MCF 10A (cell line): Measurements from ENCODE around the gene RCAN3. TPM values are rescaled to one million over a fixed set of nuclear protein-coding genes. Genes with fewer than 3 reads are reported as not detected.
"Not testable (repeated sequence)": the region's sequence is repeated elsewhere in the genome, so short reads cannot be mapped to it uniquely, and the experiment has no call there.

Experiments used
- BruUV-seq: library from RNA; stranded (reverse); fragments of 400-500 nt; replicated peaks from 2 replicates; lab custom pipeline; 2021; lab: Mats Ljungman, UMichigan
- CTCF ChIA-PET: fragments of 300-600 bp; sonication (Branson Sonifier 250); formaldehyde crosslinking; extraction: SDS; loops from one replicate; lab custom pipeline; 2021; ENCODE audit warnings: antibody characterized with exemption, inconsistent platforms; lab: Yijun Ruan, JAX
- POLR2A ChIA-PET: fragments of 300-600, 350-650 bp; sonication (Branson Sonifier 250); formaldehyde crosslinking; extraction: SDS; loops from one replicate; lab custom pipeline; 2020; ENCODE audit warnings: antibody characterized with exemption, inconsistent platforms; lab: Yijun Ruan, JAX
- DNase-seq: peaks from one replicate; pipeline ENCODE4 v3.0.0-alpha.2; 2018; ENCODE audit not compliant: unreplicated experiment
- H3K27ac Mint-ChIP-seq: one replicate; pipeline ENCODE4 v1.8.0; 2022; ENCODE audit warnings: mild to moderate bottlenecking, low read depth, mixed read lengths; ENCODE audit not compliant: unreplicated experiment
- H3K27me3 Mint-ChIP-seq: one replicate; pipeline ENCODE4 v1.8.0; 2022; ENCODE audit warnings: mixed read lengths; ENCODE audit not compliant: insufficient read depth, unreplicated experiment
- H3K36me3 Mint-ChIP-seq: one replicate; pipeline ENCODE4 v1.8.0; 2022; ENCODE audit warnings: mild to moderate bottlenecking, moderate library complexity, mixed read lengths; ENCODE audit not compliant: insufficient read depth, unreplicated experiment
- H3K4me1 Mint-ChIP-seq: one replicate; pipeline ENCODE4 v1.8.0; 2022; ENCODE audit warnings: mixed read lengths; ENCODE audit not compliant: insufficient read depth, unreplicated experiment
- H3K4me3 Mint-ChIP-seq: one replicate; pipeline ENCODE4 v1.8.0; 2022; ENCODE audit warnings: mild to moderate bottlenecking, moderate library complexity, mixed read lengths; ENCODE audit not compliant: unreplicated experiment
- H3K9me3 Mint-ChIP-seq: one replicate; pipeline ENCODE4 v1.8.0; 2022; ENCODE audit warnings: mixed read lengths; ENCODE audit not compliant: unreplicated experiment
- CTCF ChIP-seq: fragments of 200-600 bp; IDR thresholded peaks from one replicate; pipeline ENCODE4 v1.8.0; 2022; ENCODE audit warnings: antibody characterized with exemption, mild to moderate bottlenecking; ENCODE audit not compliant: unreplicated experiment
- intact Hi-C: fragments of 100-400 bp; cut with micrococcal nuclease; formaldehyde crosslinking; loops from 2 replicates; pipeline ENCODE4 v1.14.1; 2022
- total RNA-seq: library from RNA; stranded (reverse); gene quantifications from 2 replicates; pipeline ENCODE4 v1.2.3, GENCODE V29; 2022

Gene RCAN3
- total RNA-seq, 1 experiment from 2014 or later = 6.1 TPM

- H3K4me3 Mint-ChIP-seq = no peak overlapping the region
- intact Hi-C loops = no loop called here
- no peaks in the 10 kb centered on the region for H3K27me3 Mint-ChIP-seq
- H3K4me1 Mint-ChIP-seq = peaks cover 15% of the 10 kb centered on the region
- ChIA-PET CTCF (interaction anchor here (0.6 to 1.1 kb wide), 6 partner anchors 15 to 266 kb away, joined by 3 to 4 read pairs (median 3); no protein-coding TSS in a partner anchor), POLR2A (interaction anchor here (0.6 to 5.8 kb wide), 9 partner anchors 8 to 229 kb away, joined by 3 to 70 read pairs (median 6); partner anchors contain the start of genes CLIC4, NIPAL3 and RCAN3)
- H3K27ac Mint-ChIP-seq = no peak overlapping the region
- BruUV-seq = no TSS peak
- H3K9me3 Mint-ChIP-seq = no peaks in the 10 kb centered on the region
- TF ChIP-seq CTCF = no peak
- no peak for DNase-seq
- H3K36me3 Mint-ChIP-seq = peaks cover 5% of the 10 kb centered on the region
These were observed 13.9 kb downstream of the RCAN3 start for GRCh38 chr1:24516506-24516905.

GRCh38 chr1:24517898-24518297, 15.3 kb downstream of the RCAN3 start:
- intact Hi-C loops = no loop called here

GRCh38 chr1:24520282-24520681, 17.6 kb downstream of the RCAN3 start:
- BruUV-seq, H3K4me3 Mint-ChIP-seq, CTCF ChIA-PET, H3K36me3 Mint-ChIP-seq, H3K27ac Mint-ChIP-seq, H3K9me3 Mint-ChIP-seq, DNase-seq, H3K27me3 Mint-ChIP-seq: not testable (repeated sequence)
- H3K4me1 Mint-ChIP-seq = peaks cover 13% of the 10 kb centered on the region
- POLR2A ChIA-PET = interaction anchor here (1.2 kb wide), 1 partner anchor 317 kb away, joined by 3 read pairs; no protein-coding TSS in a partner anchor
- intact Hi-C loops = loop anchor here (10.0 kb wide), 1 partner anchor 315 kb away; no protein-coding TSS in a partner anchor

More at GRCh38 chr1:24517898-24518297, 15.3 kb downstream of the RCAN3 start:
- no TSS peak for BruUV-seq
- ChIA-PET CTCF (interaction anchor here (1.0 to 1.6 kb wide), 3 partner anchors 11 to 319 kb away, joined by 3 to 8 read pairs (median 5); no protein-coding TSS in a partner anchor), POLR2A (interaction anchor here (0.6 to 1.1 kb wide), 4 partner anchors 9 to 1609 kb away, joined by 3 to 5 read pairs (median 4); no protein-coding TSS in a partner anchor)
- no peak overlapping the region for H3K27ac Mint-ChIP-seq
- no peak for DNase-seq
- H3K36me3 Mint-ChIP-seq = no peaks in the 10 kb centered on the region
- H3K9me3 Mint-ChIP-seq = no peaks in the 10 kb centered on the region
- no peak for TF ChIP-seq CTCF
- H3K4me3 Mint-ChIP-seq = no peak overlapping the region
- peaks cover 15% of the 10 kb centered on the region for H3K4me1 Mint-ChIP-seq
- H3K27me3 Mint-ChIP-seq = no peaks in the 10 kb centered on the region

GRCh38 chr1:24525606-24526005, 23.0 kb downstream of the RCAN3 start:
- TF ChIP-seq CTCF = no peak
- ChIA-PET CTCF (interaction anchor here (0.7 to 1.1 kb wide), 2 partner anchors 113 to 130 kb away, joined by 3 to 6 read pairs; no protein-coding TSS in a partner anchor), POLR2A (interaction anchor here (1.7 to 2.8 kb wide), 2 partner anchors 10 to 22 kb away, joined by 4 to 14 read pairs; partner anchors contain the start of gene RCAN3)
- Mint-ChIP-seq H3K36me3 (no peaks in the 10 kb centered on the region), H3K4me3 (no peak overlapping the region), H3K27me3 (no peaks in the 10 kb centered on the region), H3K27ac (no peak overlapping the region), H3K9me3 (no peaks in the 10 kb centered on the region), H3K4me1 (no peaks in the 10 kb centered on the region)
- BruUV-seq = no TSS peak
- intact Hi-C loops = loop anchor here (2.0 to 10.0 kb wide), 2 partner anchors 109 to 321 kb away; no protein-coding TSS in a partner anchor
- DNase-seq = no peak
